Prostate gland (tissue), 2 donors: ENCODE measurements around the gene TNS1. TPM values are rescaled to one million over a fixed set of nuclear protein-coding genes. Genes with fewer than 3 reads are reported as not detected.

ENCODE experiments used
- DNase-seq: peaks from one replicate; pipeline ENCODE4 v3.0.0-alpha.2; 2019; ENCODE audit warnings: low spot score
- H3K27ac ChIP-seq, 2 donors: fragments of 200-600 bp; sonication (generic); 2 replicates each; pipeline ENCODE4 v1.5.1; 2017 to 2019
- H3K27me3 ChIP-seq: fragments of 200-600 bp; sonication (generic); replicated peaks from 2 replicates; pipeline ENCODE4 v1.5.1; 2019; ENCODE audit not compliant: insufficient read depth
- H3K36me3 ChIP-seq, 2 donors: fragments of 200-600 bp; sonication (generic); 1 replicate in 1 of 2; 2 replicates in 1 of 2; pipeline versions ENCODE4 v1.5.1 to v1.8.1; 2017 to 2019
- H3K4me1 ChIP-seq: fragments of 200-600 bp; sonication (generic); replicated peaks from 2 replicates; pipeline ENCODE4 v1.5.1; 2019
- H3K4me3 ChIP-seq, 2 donors: fragments of 200-600 bp; sonication (generic); 2 replicates each; pipeline ENCODE4 v1.5.1; 2017 to 2019
- H3K9me3 ChIP-seq: fragments of 200-600 bp; sonication (generic); 2 replicates; pipeline ENCODE4 v1.5.1; 2017
- POLR2A ChIP-seq: fragments of 450-650 bp; IDR thresholded peaks from one replicate; pipeline ENCODE4 v1.6.1; 2016; ENCODE audit warnings: antibody characterized with exemption, mild to moderate bottlenecking
- POLR2AphosphoS5 ChIP-seq: sonication (generic); formaldehyde crosslinking; IDR thresholded peaks from one replicate; pipeline ENCODE4 v1.6.1; 2017; ENCODE audit warnings: antibody characterized with exemption
- WGBS: methylation state at CpG from one replicate; pipeline ENCODE4 v1.1.5; 2018; 5-methylcytosine and 5-hydroxymethylcytosine counted together
- intact Hi-C: fragments of 100-400 bp; cut with DNase I; formaldehyde crosslinking; loops from one replicate; pipeline ENCODE4 v1.14.2; 2022
- total RNA-seq, 2 donors: library from RNA; depleted of rRNA; stranded (reverse); fragments of >200 nt; gene quantifications; one replicate each; pipeline ENCODE4 v1.1.0, GENCODE V29; 2016
- TF ChIP-seq, protein P1 (sequence below), 4 experiments: fragments of 200-600 bp in 2 of 4; fragments of 450-650 bp in 2 of 4; sonication (generic) in 2 of 4; IDR thresholded peaks; 1 replicate in 3 of 4; 2 replicates in 1 of 4; pipeline ENCODE4 v1.5.1; 2016 to 2019; ENCODE audit warnings: antibody characterized with exemption in 4 of 4, mild to moderate bottlenecking in 2 of 4, moderate library complexity in 2 of 4

The TNS1 gene
- total RNA-seq, 2 donors from 2014 or later = 238 to 659 TPM

- peak overlapping the region in 1 of 2 donors; percentile 4 for H3K27ac ChIP-seq
- no peak for DNase-seq
These were observed 2.7 kb downstream of the TNS1 start for GRCh38 chr2:218000136-218000535.

GRCh38 chr2:217999595-217999959, 3.2 kb downstream of the TNS1 start:
- no peaks in the 10 kb centered on the region for H3K9me3 ChIP-seq
- 56% methylated on average over 4 of the region's 4 CpGs for WGBS
- DNase-seq = no peak
- no peak overlapping the region for H3K27ac ChIP-seq
- no peaks in the 10 kb centered on the region for H3K36me3 ChIP-seq
- H3K27me3 ChIP-seq = no peaks in the 10 kb centered on the region
- H3K4me3 ChIP-seq = no peak overlapping the region
- TF ChIP-seq, protein P1, sequence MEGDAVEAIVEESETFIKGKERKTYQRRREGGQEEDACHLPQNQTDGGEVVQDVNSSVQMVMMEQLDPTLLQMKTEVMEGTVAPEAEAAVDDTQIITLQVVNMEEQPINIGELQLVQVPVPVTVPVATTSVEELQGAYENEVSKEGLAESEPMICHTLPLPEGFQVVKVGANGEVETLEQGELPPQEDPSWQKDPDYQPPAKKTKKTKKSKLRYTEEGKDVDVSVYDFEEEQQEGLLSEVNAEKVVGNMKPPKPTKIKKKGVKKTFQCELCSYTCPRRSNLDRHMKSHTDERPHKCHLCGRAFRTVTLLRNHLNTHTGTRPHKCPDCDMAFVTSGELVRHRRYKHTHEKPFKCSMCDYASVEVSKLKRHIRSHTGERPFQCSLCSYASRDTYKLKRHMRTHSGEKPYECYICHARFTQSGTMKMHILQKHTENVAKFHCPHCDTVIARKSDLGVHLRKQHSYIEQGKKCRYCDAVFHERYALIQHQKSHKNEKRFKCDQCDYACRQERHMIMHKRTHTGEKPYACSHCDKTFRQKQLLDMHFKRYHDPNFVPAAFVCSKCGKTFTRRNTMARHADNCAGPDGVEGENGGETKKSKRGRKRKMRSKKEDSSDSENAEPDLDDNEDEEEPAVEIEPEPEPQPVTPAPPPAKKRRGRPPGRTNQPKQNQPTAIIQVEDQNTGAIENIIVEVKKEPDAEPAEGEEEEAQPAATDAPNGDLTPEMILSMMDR (IDR thresholded peaks at IDR 0.05) = no peak
- TF ChIP-seq POLR2A (no peak), POLR2AphosphoS5 (no peak)
- intact Hi-C loops = no loop called here
- no peaks in the 10 kb centered on the region for H3K4me1 ChIP-seq

More at GRCh38 chr2:218000136-218000535, 2.7 kb downstream of the TNS1 start:
- H3K4me3 ChIP-seq = no peak overlapping the region
- TF ChIP-seq POLR2A = no peak
- TF ChIP-seq POLR2AphosphoS5 = no peak
- TF ChIP-seq, protein P1 (IDR thresholded peaks at IDR 0.05) = no peak
- H3K9me3 ChIP-seq = no peaks in the 10 kb centered on the region
- no peaks in the 10 kb centered on the region for H3K27me3 ChIP-seq
- no peaks in the 10 kb centered on the region for H3K36me3 ChIP-seq
- no peaks in the 10 kb centered on the region for H3K4me1 ChIP-seq
- intact Hi-C loops = no loop called here

DNA sequence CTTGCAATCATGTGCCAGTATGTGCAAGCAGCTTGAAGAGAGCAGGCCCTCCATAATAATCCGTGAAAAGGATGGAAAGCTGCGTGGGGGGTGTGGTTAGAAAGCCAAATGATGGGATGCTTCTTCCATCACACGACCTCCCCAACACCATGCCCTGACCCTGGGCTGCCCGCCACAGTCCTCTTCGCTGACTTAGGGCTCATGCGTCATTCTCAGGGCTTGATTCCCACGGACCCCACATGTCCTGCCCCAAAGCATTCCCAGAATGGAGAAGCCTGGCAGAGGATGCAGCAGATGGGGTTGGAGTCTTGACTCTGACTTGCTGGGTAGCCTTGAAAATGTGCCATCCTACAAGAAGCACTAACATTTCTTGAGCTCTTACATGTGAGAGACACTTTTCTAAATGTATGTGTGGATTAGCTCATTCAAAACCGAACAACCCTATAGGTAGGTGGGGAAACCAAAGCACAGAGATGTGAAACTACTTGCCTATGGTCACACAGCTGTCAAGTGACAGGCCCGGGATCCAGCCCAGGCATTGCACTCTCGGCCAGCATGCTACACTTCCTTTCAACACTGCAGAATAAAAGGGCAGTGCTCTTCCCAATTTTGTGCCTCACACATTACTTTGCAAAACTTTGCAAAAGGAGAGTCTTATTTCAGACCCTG, 3.7 kb downstream of the TNS1 start:
- TF ChIP-seq, protein P1 (IDR thresholded peaks at IDR 0.05) = no peak
- no peak for TF ChIP-seq POLR2AphosphoS5
- TF ChIP-seq POLR2A = no peak
- no peaks in the 10 kb centered on the region for H3K9me3 ChIP-seq
- no peak for DNase-seq
- H3K27ac ChIP-seq = no peak overlapping the region
- intact Hi-C loops = no loop called here
- no peaks in the 10 kb centered on the region for H3K4me1 ChIP-seq
- H3K27me3 ChIP-seq = no peaks in the 10 kb centered on the region
- H3K36me3 ChIP-seq = no peaks in the 10 kb centered on the region
- no peak overlapping the region for H3K4me3 ChIP-seq
- 78% methylated on average over 10 of the region's 10 CpGs for WGBS

DNA sequence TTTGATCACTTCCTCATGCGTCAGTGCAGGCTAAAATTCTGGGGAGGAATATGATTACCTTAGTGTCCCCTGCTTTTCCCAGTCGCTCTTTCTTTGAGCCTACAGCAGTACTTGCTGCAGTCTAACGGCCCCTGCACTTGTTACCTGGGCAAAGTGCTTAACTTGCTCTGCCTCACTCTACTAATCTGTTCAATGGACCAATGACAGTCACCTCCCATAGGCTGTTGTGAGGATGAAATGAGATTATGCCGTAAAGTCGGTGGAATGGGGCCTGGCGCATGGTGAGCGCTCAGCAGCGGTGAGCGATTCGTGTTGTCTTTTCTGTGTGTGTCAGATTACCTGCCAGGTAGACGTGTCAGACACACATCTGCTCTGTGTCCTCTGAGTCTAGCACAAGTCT, 5.3 kb downstream of the TNS1 start:
- H3K9me3 ChIP-seq = no peaks in the 10 kb centered on the region
- no peaks in the 10 kb centered on the region for H3K4me1 ChIP-seq
- WGBS = 82% methylated on average over 11 of the region's 11 CpGs
- no peak for DNase-seq
- no peaks in the 10 kb centered on the region for H3K36me3 ChIP-seq
- no peak overlapping the region for H3K27ac ChIP-seq
- TF ChIP-seq POLR2A = no peak
- TF ChIP-seq, protein P1 (IDR thresholded peaks at IDR 0.05) = no peak
- TF ChIP-seq POLR2AphosphoS5 = no peak
- H3K4me3 ChIP-seq = no peak overlapping the region
- intact Hi-C loops = no loop called here
- H3K27me3 ChIP-seq = no peaks in the 10 kb centered on the region

- intact Hi-C loops = no loop called here
- Histone ChIP-seq H3K9me3 (no peaks in the 10 kb centered on the region), H3K27ac (peak overlapping the region; percentile 29 to 49), H3K4me3 (no peak overlapping the region), H3K4me1 (no peaks in the 10 kb centered on the region), H3K36me3 (no peaks in the 10 kb centered on the region), H3K27me3 (no peaks in the 10 kb centered on the region)
- TF ChIP-seq POLR2AphosphoS5 (no peak), POLR2A (no peak)
- TF ChIP-seq, protein P1 (IDR thresholded peaks at IDR 0.05) = no peak
- WGBS = 66% methylated on average over 7 of the region's 7 CpGs
- DNase-seq = no peak
These were observed 6.4 kb downstream of the TNS1 start for GRCh38 chr2:217996361-217996760.
